ENCODE data around the gene OSBPL10.
"Not testable (repeated sequence)": the region's sequence is repeated elsewhere in the genome, so short reads cannot be mapped to it uniquely, and the experiment has no call there.

The OSBPL10 gene

GRCh38 chr3:31819441-31819840, 161.6 kb downstream of the OSBPL10 start:
- DNase-seq (ENCODE audit: low read depth in 2 of 2, low spot score in 1 of 2), result no peak

- no peak for DNase-seq (ENCODE audit: low read depth in 2 of 2, low spot score in 1 of 2)
Measured at GRCh38 chr3:31817411-31817966, 163.6 kb downstream of the OSBPL10 start.

- DNase-seq (ENCODE audit: low read depth in 2 of 2, low spot score in 1 of 2), result no peak
Measured at GRCh38 chr3:31815631-31816440, 165.2 kb downstream of the OSBPL10 start.

GRCh38 chr3:31815006-31815405, 166.1 kb downstream of the OSBPL10 start:
- DNase-seq (ENCODE audit: low read depth in 2 of 2, low spot score in 1 of 2), result no peak

GRCh38 chr3:31813686-31814085, 167.4 kb downstream of the OSBPL10 start:
- DNase-seq (ENCODE audit: low read depth in 2 of 2, low spot score in 1 of 2), result no peak

- DNase-seq (ENCODE audit: low read depth in 2 of 2, low spot score in 1 of 2), result no peak
Measured at GRCh38 chr3:31813197-31813596, 167.9 kb downstream of the OSBPL10 start.

GRCh38 chr3:31810991-31811433, 170.1 kb downstream of the OSBPL10 start:
- no peak for DNase-seq (ENCODE audit: low read depth in 2 of 2, low spot score in 1 of 2)

GRCh38 chr3:31808143-31808720, 172.8 kb downstream of the OSBPL10 start:
- no peak for DNase-seq (ENCODE audit: low read depth in 2 of 2, low spot score in 1 of 2)

- DNase-seq (ENCODE audit: low read depth in 2 of 2, low spot score in 1 of 2), result no peak
Measured at GRCh38 chr3:31804251-31805051, 176.6 kb downstream of the OSBPL10 start.

- DNase-seq (ENCODE audit: low read depth in 2 of 2, low spot score in 1 of 2), result no peak
Measured at GRCh38 chr3:31802981-31803740, 177.9 kb downstream of the OSBPL10 start.

- DNase-seq (ENCODE audit: low read depth in 2 of 2, low spot score in 1 of 2), result no peak
Measured at GRCh38 chr3:31800436-31800835, 180.6 kb downstream of the OSBPL10 start.

- no peak for DNase-seq (ENCODE audit: low read depth in 2 of 2, low spot score in 1 of 2)
Measured at GRCh38 chr3:31798840-31799239, 182.2 kb downstream of the OSBPL10 start.

GRCh38 chr3:31793821-31794220, 187.2 kb downstream of the OSBPL10 start:
- DNase-seq (ENCODE audit: low read depth in 2 of 2, low spot score in 1 of 2), result no peak

- DNase-seq (ENCODE audit: low read depth in 2 of 2, low spot score in 1 of 2), result no peak
Measured at GRCh38 chr3:31791090-31791430, 190.0 kb downstream of the OSBPL10 start.

GRCh38 chr3:31790193-31791089, 190.6 kb downstream of the OSBPL10 start:
- DNase-seq (ENCODE audit: low read depth in 2 of 2, low spot score in 1 of 2), result no peak

GRCh38 chr3:31789429-31789828, 191.6 kb downstream of the OSBPL10 start:
- no peak for DNase-seq (ENCODE audit: low read depth in 2 of 2, low spot score in 1 of 2)

- DNase-seq (ENCODE audit: low read depth in 2 of 2, low spot score in 1 of 2), result no peak
Measured at GRCh38 chr3:31785734-31786133, 195.3 kb downstream of the OSBPL10 start.

GRCh38 chr3:31785286-31785685, 195.8 kb downstream of the OSBPL10 start:
- DNase-seq (ENCODE audit: low read depth in 2 of 2, low spot score in 1 of 2), result no peak

GRCh38 chr3:31783851-31784250, 197.2 kb downstream of the OSBPL10 start:
- not testable (repeated sequence) for DNase-seq (ENCODE audit: low read depth in 2 of 2, low spot score in 1 of 2)

- not testable (repeated sequence) for DNase-seq (ENCODE audit: low read depth in 2 of 2, low spot score in 1 of 2)
Measured at GRCh38 chr3:31782306-31782705, 198.8 kb downstream of the OSBPL10 start.

Measured in stimulated activated CD8-positive, alpha-beta memory T cell treated with anti-CD3 and anti-CD28 coated beads, Interleukin-4, amount 100 ng/mL, for 4 hours (primary cell).